GM18520 (cell line): ENCODE results near the gene CNN1.

Experiments
- ATAC-seq: cut with Tn5 transposase; IDR thresholded peaks from one replicate; pipeline ENCODE4 v1.9.1; 2021; ENCODE audit not compliant: unreplicated experiment

CNN1 gene

DNA sequence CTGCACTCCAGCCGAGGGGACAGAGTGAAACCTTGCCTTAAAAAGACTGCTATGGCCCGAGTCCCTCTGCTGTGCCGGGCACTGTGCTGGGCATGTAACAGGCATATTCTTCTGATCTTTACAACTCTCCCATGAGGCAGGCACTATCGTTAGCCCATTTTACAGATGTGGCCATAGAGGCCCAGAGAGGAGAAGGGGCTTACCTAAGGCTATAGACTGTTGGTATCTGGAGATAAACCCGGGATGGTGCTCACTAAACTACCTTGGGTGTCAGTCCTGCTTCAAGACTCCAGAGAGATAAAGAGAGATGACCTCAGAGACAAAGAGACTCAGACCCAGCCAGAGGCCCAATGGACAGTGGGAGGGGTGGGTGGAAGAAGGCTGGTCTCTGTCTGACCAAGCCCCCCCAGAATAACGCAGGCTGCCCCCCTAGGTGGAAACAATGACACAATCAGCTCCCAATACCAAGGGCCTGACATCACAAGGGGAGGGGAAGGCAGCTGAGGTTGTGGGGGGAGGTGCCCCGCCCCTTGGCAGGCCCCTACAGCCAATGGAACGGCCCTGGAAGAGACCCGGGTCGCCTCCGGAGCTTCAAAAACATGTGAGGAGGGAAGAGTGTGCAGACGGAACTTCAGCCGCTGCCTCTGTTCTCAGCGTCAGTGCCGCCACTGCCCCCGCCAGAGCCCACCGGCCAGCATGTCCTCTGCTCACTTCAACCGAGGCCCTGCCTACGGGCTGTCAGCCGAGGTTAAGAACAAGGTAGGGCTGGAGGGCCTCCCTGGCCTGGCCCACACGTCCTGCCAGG lies at the start of gene CNN1:
Gene CNN1, plus strand, starts transcription at position 620 of the 805 bp plus-strand sequence. Its CDS starts 77 bp downstream, at position 697.
- ATAC-seq, result no peak

DNA sequence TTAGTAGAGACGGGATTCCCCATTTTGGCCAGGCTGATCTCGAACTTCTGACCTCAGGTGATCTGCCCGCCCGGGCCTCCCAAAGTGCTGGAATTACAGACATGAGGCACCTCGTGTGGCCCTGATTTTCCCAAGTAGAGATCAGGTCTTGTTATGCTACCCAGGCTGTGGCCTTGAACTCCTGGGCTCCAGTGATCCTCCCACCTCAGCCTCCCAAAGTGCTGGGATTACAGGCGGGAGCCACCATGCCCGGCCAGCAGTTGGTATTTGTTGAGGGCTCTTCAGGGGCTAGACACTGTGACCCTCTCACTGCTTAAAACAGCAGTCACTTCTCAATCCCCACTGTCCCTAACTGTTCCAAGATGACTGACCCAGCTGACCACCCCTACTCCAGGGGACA lies 49.3 kb upstream of the CNN1 start:
- ATAC-seq, result no peak

DNA sequence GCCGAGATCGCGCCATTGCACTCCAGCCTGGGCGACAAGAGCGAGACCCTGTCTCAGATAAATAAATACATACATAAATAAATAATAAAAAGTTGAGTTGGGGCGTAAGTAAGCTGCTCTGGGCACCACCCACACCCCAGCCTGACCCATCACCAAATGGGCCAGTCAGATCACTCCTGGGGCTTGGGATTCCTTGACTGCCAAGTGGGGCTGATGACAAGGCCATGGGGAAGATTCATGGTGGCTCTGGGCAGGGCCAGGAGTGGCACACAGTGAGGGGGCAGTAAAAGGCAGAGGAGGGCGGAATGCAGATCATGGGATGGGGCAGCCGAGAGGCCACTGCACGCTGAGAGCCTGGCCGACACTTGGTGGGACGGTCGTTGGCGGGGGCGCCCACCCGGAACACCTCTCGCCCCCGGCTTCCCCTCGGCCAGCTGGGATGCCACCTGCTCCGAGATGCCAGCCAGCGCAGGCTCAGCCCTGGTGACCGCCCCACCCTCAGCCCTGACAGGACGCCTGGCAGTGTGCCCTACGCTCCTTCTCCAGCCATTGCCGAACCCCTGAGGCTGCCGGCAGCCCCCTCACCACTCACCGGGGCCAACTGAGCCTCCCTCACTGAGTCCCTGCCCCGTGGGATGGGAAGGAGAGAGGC lies 43.9 kb upstream of the CNN1 start:
- ATAC-seq, result no peak

DNA sequence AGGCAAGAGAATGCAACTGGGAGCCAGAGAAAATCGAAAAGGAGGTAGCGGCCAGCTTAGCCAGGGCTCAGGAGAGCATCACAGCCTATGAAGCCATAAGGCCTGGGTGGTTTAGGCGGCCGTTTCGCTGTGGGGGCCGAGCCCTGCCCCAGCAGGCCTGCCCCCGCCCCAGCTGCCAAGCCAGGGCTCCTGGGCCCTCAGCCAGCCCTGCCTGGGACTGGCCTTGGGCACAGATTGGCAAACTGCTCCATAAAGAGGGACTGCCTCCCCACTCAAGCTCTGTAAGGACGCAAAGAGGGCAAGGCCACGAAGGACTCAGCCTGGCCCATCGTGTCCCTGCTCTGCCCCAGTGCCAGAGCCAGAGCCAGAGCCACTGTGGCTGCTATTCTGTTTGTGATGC lies 43.2 kb upstream of the CNN1 start:
- ATAC-seq, result no peak

DNA sequence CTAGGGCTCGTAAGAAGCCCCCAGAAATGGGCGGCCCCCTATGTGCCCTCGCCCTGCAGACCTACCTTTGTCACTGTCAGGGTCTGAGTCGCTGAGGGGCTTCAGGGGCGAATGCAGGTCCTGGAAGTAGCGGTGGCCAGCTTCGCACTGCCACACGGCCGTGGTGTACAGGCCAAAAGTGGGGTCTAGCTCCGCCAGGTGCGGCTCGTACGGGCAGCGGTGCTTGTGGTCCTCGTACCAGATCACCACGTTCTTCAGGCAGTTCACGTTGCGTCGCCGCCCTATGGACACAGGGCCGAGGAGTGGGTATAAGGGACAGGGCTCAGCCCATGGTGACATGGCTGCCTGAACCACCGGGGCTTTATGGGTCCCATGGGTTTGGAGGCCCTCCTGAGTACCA lies 42.8 kb upstream of the CNN1 start:
- no peak for ATAC-seq

DNA sequence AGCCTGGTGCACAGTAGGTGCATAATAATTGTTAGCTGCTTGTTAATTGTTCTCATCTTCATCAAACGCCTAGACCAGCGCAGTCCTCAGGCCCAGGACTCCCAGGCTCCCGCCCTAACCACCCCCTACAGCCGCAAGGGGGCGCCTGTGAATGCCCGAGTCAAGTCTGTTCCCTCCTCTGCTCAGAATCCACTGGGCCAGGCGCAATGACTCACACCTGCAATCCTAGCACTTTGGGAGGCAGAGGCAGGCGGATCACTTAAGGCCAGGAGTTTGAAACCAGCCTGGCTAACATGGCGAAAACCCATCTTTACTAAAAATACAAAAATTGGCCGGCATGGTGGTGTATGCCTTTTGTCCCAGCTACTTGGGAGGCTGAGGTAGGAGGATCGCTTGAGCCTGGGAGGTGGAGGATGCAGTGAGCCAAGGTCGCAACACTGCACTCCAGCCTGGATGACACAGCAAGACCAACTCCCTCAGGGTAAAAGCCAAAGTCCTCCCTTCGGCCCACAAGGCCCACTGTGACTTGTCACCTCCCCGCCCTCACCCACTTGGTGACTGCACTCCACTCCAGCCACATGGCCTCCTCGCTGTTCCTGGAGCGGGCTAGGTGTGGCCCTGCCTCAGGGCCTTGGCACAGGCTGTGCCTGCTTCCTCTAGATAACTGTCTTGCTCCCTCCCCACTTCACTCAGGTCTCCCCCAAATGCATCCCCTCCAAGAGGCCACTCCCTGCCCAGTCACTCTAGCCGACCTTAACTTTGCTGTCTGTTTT lies 42.1 kb upstream of the CNN1 start:
- ATAC-seq, result no peak

DNA sequence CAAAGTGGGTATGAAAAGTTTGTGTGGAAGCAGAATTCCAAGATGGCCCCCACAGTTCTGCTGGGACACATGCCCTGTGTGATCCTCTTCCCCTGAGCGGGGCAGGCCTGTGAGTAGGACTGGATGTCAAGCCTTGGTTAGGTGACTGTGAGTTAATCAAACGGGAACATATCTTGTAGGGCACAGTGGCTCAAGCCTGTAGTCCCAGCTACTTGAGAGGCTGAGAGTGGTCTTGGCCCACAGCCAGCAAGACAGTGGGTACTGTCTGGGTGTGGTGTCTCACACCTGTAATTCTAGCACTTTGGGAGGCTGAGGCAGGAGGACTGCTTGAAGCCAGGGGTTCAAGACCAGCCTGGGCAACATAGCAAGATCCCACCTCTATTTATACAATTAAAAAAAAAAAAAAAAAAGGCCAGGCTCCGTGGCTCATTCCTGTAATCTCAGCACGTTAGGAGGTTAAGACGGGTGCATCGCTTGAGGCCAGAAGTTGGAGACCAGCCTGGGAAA lies 39.4 kb upstream of the CNN1 start:
- ATAC-seq, result no peak

DNA sequence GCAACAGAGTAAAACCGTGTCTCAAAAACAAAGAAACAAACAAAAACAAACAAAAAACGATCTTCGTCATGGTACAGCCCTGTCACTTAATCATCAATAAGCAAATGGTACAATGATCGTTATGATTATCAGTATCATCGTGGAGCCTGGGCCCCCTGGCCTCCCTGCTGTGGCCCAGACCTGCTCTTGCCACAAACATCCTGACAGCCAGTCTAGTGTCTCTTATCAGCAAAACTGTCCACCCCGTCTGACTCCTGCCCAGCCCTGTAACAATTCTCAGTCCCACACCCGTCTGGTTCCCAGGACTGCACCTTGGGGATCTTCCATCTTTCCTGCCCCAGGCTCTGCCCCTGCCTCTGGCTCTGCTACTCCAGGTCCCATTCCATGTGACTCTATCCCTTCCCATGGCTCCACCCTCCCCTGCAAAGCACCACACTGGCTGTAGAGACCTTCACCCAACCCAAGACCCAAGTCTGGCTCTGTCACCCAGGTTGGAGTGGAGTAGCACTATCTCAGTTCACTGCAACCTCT lies 38.7 kb upstream of the CNN1 start:
- no peak for ATAC-seq

DNA sequence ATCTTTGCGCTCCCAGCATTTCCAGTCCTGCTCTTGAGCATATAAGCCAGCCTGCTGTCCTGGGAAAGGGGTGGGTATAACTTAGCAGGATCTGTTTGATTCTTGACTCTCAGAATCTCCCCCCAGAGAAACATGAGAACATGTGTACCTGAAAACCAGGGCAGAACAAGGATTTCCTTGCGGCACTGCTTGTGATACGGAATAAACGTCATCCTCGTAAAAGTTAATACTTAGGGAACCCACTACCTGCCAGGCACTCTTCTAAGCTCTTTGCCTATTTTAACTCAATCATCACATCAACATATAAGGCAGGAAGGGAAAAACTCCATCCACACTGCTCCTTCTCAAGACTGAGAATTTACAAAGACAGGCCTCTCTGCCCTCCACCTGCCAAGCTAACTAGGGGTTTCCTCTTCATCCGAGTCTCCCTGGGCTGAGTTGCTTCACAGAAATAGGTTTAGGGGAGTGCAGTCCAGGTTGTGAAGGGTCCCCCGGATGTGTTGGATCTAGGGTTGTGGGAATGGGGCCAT lies 34.1 kb upstream of the CNN1 start:
- no peak for ATAC-seq

DNA sequence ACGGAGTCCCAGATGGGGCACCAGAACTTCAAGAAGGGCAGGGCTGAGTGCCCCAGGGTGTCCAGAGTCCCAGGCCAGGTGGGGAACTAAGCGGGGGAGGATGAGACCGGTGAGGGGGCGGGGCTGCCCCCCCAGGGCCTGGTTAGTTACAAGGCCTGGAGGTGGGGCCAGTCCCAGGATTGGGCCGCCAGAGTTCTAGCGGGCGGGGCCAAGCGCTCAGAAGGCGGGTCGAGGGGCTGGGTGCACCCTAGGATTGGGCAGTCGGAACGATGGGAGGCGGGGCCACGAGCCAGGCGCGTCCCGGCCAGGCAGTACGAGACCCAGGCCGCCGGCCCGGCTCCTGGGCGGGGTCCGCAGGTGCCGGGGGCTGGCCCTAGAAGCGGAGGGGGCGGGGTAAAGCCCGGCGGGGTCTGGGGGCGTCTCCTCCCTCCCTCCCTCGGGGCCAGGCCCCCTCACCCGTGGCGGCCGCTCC lies 33.6 kb upstream of the CNN1 start:
- ATAC-seq, result peak; percentile 88

DNA sequence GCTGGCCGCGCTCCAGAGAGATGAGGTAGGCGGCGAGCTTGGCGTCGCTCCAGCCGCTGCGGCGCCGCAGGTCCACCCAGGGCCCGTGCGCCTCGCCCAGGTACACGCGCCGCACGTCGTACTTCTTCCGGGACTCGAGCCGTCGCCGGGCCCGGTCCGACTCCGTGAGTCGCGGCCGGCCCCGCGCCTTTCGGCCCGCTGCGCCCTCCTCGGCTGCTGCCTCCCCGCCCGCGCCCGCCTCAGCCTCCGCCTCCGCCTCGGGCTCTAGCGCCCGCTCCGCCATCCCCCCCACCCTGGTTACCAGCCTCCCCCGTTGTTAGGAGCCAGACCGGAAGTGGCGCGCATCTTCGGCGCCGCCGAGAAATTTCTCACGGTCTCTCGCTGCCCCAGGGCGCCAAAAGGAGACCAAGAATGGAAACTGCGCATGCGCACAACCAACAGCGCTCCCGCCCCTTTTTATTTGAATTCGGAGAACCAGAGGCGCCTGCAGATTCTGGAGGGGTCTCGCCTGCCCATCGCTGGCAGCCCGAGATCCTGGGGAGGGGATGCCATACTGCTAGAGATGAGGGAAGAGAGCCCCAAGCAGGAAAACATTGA lies 33.0 kb upstream of the CNN1 start, which contains the start of gene ZNF653:
Gene ZNF653, minus strand, starts transcription at position 336 of the 597 bp plus-strand sequence. Its CDS starts 53 bp downstream, at position 283.
- peak; percentile 35 for ATAC-seq

DNA sequence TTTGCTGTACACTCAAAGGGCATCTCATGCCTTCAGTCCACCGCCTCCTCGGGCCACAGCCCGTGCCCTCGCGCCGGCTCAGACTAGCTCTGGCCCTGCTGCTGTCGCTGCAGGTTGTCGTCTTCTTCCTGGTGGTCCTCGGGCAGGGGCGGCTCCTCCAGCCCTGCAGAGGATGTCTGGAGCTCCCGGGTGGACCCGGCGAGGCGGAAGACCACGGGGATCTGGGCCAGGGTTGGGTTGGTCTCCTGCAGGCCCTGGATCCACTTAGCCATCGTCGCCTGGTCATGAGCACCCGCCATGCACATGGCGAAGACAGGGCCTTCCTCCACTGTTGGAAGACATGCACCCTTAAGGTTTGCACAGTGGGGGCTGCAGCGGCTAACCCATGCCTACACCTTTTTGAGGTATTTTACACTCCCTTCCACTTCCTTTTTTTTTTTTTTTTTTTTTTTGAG lies 32.5 kb upstream of the CNN1 start:
- peak; percentile 4 for ATAC-seq

DNA sequence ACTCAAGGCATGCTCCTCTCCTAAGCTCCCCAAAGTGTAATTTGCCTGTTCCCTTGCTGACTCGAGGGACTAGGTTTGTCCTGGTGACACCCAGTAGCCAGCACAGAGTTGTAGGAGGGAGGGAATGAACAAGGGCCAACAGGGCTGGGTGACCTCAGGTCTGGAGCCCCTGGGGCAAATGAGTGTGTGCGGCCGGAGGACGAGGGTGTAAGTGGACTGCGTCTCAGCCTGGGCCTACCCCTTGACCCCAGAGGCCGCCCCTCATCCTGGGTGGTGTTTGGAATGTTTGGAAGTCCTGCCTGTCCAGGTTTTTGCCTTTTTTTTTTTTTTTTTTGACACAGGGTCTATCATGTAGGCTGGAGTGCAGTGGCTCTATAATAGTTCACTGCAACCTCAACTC lies 31.7 kb upstream of the CNN1 start:
- ATAC-seq, result no peak

DNA sequence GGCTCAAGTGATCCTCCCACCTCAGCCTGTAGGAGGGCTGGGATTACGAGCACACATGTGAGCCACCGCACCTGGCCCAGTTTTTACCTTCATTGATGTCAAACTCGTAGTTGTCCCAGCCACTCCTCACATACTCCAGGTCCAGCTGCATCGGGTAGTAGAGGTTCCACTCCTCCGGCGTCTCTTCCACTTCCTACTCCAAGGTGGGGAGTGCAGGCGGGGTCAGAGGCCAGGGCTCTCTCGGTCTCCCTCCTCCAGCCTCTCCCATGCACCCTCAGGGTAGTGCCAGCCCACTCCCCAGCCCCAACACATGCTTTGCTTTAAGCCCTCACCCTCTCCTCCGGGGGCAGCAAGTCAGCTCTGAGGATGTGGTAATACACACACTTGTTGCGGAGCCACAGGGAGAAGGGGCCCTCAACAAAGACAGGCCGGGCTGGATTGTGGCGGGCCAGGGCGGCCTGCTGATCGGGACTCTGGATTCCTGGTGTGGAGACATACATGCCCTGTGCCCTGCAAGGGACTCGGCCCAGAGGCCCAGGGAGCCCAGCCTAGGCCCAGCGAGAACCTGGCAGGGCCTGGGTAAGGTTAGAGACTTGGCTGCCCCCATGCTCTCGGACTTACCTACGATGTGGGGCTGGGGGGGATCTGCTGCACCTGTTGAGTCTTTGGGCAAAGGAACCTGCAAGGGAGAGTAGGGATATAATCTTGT lies 31.1 kb upstream of the CNN1 start:
- ATAC-seq, result no peak

DNA sequence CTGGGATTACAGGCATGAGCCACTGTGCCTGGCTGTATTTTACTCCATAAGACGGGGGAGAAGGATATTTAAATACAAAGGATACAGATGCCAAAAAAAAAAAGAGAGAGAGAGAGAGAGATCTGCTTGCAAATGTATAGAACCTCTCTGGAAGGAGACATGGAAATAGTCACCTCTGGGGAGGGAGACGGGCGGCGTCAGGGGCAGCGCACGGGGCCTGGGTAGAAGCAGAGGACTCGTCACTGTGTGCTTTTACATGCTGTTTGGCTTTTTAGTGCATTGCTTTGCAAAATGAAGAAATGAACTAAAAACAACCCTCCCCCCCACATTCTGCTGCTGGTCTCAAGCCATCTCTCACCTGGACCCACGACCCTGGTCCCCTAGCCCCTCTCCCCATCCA lies 28.2 kb upstream of the CNN1 start:
- no peak for ATAC-seq

DNA sequence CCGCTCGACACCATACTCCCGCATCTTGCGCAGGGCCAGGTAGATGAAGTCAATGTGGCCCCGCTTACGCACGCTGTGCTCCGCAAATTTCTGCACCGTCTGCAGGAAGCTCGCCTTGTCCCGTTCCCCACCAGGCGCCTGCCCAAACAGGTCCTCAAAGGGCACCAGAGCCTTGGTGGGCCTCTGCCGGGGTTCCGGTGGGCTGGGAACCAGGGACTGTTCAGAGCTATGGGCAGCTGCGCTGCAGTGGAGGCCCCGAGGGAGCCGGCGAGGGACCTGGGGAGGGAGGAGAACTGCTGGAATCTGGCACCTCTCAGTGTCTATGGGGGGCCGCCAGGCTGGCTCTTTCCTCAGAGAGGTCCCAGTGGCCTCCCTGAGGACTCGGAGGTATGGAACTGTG lies 24.7 kb upstream of the CNN1 start:
- ATAC-seq, result no peak

DNA sequence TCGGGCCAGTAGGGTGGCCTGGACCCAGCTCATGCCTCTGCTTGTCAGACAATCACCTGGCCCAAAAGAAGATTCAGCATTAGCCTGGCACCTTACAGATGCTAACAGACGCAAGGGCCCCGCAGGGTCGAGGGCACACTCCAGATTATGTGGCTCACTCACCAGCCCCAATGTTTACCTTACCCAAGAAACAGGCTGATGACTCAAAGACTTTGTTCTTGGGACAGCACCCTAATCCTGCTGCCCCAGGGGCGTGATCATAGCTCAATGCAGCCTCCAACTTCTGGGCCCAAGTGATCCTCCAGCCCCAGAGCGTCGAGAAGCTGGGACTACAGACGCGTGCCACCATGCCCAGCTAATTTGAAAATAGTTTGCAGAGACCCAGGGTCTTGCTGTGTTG lies 19.5 kb upstream of the CNN1 start:
- no peak for ATAC-seq

DNA sequence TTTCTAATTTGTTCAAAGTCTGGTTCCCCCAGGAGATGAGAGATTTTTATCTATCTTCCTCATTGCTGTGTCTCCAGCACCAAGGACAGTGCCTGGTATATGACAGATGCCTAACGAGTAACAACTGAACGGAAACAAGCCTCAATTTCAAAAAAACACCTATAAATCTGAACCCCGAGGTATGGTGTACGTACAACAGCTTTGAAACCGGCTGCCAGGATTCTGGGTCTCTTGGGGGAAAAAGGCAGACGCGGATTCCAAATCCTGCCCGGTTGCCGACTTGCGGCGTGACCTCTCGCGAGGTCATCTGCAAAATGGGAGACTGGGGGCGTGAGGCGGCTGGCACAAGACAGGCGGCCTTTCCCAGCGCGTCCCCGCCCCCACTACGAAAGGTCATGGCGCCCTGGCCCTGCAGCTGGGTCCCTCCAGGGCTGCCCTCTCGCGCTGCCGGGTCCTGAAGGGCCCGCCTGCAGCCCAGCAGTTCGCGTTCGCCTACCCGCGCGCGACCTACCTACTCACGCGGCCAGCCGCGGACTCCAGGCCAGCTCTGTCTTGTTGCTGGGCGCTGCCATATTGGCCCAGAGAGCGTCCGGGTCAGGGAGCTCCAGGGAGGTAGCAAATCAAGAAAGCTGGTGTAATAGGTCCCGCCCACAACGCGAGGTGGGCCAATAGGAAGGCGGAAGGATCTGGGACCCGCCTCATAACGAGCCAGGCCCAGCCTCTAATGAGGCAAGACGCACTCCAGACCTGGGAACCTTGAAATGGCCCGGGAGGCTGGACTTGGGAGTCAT lies 9.9 kb upstream of the CNN1 start, which contains the start of gene ECSIT:
Gene ECSIT, minus strand, starts transcription at position 584 of the 791 bp plus-strand sequence. CDS start 9,964 bp downstream, outside the sequence.
- peak; percentile 98 for ATAC-seq

DNA sequence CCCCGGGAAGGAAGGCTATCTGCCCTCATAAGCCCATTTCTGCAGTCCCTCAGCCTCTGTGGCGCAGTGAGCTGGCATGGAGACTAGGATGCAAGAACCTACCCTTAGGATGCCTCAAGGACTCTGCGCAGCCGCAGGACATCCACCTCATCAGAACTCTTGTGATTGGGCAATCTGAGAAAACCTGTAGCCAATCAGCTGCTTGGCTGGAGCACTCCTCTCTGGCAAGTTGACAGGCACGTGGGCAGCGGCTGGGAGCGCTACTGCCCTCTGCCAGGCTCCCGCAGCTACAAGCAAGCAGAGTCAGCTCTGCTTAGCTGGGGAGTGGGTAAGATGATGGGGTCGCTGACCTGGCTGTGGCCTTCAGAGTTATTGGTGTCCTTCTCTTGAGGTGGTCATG lies 8.2 kb upstream of the CNN1 start:
- ATAC-seq, result no peak
